ENCODE data around the gene NEU1.
"Not testable (repeated sequence)": the region's sequence is repeated elsewhere in the genome, so short reads cannot be mapped to it uniquely, and the experiment has no call there.

Gene NEU1

GRCh38 chr6:31847276-31847978 lies 15.2 kb downstream of the NEU1 start:
- no peak for DNase-seq

GRCh38 chr6:31844507-31844906 lies 18.1 kb downstream of the NEU1 start:
- no peak for DNase-seq

GRCh38 chr6:31842053-31842452 lies 20.6 kb downstream of the NEU1 start:
- no peak for DNase-seq

- not testable (repeated sequence) for DNase-seq
These were observed 22.9 kb downstream of the NEU1 start for GRCh38 chr6:31839779-31840126.

GRCh38 chr6:31838968-31839367 lies 23.7 kb downstream of the NEU1 start:
- DNase-seq, result no peak

- DNase-seq, result not testable (repeated sequence)
These were observed 24.5 kb downstream of the NEU1 start for GRCh38 chr6:31838114-31838553.

GRCh38 chr6:31837369-31838113 lies 25.1 kb downstream of the NEU1 start:
- no peak for DNase-seq

- DNase-seq, result no peak
These were observed 25.9 kb downstream of the NEU1 start for GRCh38 chr6:31836474-31837368.

GRCh38 chr6:31836047-31836473 lies 26.6 kb downstream of the NEU1 start:
- DNase-seq, result no peak

GRCh38 chr6:31834367-31835250 lies 28.0 kb downstream of the NEU1 start:
- peak; percentile 37 to 94 (median 82) for DNase-seq

GRCh38 chr6:31831350-31832215 lies 31.0 kb downstream of the NEU1 start:
- peak in 6 of 58 donors; percentile 9 to 37 (median 27) for DNase-seq

GRCh38 chr6:31830886-31831335 lies 31.7 kb downstream of the NEU1 start:
- peak in 4 of 58 donors; percentile 20 to 57 (median 42) for DNase-seq

GRCh38 chr6:31829633-31830283 lies 32.9 kb downstream of the NEU1 start:
- peak in 16 of 58 donors; percentile 2 to 81 (median 37) for DNase-seq

GRCh38 chr6:31827286-31828079 lies 35.1 kb downstream of the NEU1 start, which contains the start of gene HSPA1B:
Gene HSPA1B, plus strand, starts transcription at chr6:31827738. Its CDS starts 213 bp downstream, at chr6:31827951.
- peak; percentile 92 to 100 (median 99) for DNase-seq

GRCh38 chr6:31826793-31827285 lies 35.8 kb downstream of the NEU1 start:
- peak in 45 of 58 donors; percentile 34 to 90 (median 72) for DNase-seq

- DNase-seq, result no peak
These were observed 37.1 kb downstream of the NEU1 start for GRCh38 chr6:31825553-31825952.

- not testable (repeated sequence) for DNase-seq
These were observed 38.9 kb downstream of the NEU1 start for GRCh38 chr6:31823592-31824196.
